ENCODE data around the gene PLCB2.

- TF ChIP-seq CTCF (optimal IDR thresholded peaks at IDR 0.05 in 1 of 3, IDR thresholded peaks at IDR 0.05 in 1 of 3, conservative IDR thresholded peaks at IDR 0.05 in 1 of 3; ENCODE audit: extremely low read depth in 1 of 3, insufficient read depth in 2 of 3, low read length in 3 of 3) = peak in 2 of 3 experiments; percentile 14 to 40
- no peak for TF ChIP-seq EZH2 (IDR thresholded peaks at IDR 0.05; ENCODE audit: low read length)
Observed at GRCh38 chr15:40289140-40289775, 18.5 kb downstream of the PLCB2 start.

Measured in keratinocyte (primary cell).